HL-60 (cell line): ENCODE data around the gene EXOC4.

ENCODE experiments used
- GABPA ChIP-seq: IDR thresholded peaks from 2 replicates; pipeline ENCODE4 v1.6.1; 2012; ENCODE audit warnings: low read depth
- TF ChIP-seq, protein P1 (sequence below): IDR thresholded peaks from one replicate; pipeline ENCODE4 v1.5.1; 2011; ENCODE audit warnings: low read length, control low read depth, inconsistent platforms; ENCODE audit not compliant: insufficient read depth
- TF ChIP-seq, protein P2 (sequence below): IDR thresholded peaks from 2 replicates; pipeline ENCODE4 v1.6.1; 2012; ENCODE audit warnings: low read depth; ENCODE audit not compliant: insufficient replicate concordance

DNA sequence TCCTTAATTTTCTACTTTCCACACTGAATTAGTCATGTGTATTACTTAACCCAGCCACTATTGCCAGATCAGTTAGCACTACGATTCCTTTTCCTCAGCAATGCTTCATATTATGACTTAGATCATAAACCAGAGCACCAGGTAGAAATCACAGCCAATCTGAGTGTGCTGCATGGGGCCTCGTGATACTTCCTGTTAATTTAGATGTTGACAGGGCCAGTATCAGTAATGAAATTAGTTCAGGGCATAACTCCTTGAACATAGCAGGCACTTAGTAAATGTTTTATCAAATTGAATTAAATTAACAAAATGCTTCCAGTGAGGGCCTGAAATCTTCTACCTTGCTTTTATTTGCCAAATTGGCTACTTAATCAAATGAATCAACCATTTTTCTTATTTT, 705.0 kb downstream of the EXOC4 start:
- TF ChIP-seq, protein P1, sequence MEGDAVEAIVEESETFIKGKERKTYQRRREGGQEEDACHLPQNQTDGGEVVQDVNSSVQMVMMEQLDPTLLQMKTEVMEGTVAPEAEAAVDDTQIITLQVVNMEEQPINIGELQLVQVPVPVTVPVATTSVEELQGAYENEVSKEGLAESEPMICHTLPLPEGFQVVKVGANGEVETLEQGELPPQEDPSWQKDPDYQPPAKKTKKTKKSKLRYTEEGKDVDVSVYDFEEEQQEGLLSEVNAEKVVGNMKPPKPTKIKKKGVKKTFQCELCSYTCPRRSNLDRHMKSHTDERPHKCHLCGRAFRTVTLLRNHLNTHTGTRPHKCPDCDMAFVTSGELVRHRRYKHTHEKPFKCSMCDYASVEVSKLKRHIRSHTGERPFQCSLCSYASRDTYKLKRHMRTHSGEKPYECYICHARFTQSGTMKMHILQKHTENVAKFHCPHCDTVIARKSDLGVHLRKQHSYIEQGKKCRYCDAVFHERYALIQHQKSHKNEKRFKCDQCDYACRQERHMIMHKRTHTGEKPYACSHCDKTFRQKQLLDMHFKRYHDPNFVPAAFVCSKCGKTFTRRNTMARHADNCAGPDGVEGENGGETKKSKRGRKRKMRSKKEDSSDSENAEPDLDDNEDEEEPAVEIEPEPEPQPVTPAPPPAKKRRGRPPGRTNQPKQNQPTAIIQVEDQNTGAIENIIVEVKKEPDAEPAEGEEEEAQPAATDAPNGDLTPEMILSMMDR, result no peak
- TF ChIP-seq, protein P2, sequence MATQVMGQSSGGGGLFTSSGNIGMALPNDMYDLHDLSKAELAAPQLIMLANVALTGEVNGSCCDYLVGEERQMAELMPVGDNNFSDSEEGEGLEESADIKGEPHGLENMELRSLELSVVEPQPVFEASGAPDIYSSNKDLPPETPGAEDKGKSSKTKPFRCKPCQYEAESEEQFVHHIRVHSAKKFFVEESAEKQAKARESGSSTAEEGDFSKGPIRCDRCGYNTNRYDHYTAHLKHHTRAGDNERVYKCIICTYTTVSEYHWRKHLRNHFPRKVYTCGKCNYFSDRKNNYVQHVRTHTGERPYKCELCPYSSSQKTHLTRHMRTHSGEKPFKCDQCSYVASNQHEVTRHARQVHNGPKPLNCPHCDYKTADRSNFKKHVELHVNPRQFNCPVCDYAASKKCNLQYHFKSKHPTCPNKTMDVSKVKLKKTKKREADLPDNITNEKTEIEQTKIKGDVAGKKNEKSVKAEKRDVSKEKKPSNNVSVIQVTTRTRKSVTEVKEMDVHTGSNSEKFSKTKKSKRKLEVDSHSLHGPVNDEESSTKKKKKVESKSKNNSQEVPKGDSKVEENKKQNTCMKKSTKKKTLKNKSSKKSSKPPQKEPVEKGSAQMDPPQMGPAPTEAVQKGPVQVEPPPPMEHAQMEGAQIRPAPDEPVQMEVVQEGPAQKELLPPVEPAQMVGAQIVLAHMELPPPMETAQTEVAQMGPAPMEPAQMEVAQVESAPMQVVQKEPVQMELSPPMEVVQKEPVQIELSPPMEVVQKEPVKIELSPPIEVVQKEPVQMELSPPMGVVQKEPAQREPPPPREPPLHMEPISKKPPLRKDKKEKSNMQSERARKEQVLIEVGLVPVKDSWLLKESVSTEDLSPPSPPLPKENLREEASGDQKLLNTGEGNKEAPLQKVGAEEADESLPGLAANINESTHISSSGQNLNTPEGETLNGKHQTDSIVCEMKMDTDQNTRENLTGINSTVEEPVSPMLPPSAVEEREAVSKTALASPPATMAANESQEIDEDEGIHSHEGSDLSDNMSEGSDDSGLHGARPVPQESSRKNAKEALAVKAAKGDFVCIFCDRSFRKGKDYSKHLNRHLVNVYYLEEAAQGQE, result no peak
- no peak for TF ChIP-seq GABPA
